GM23338 (cell line): ENCODE data around the gene C1orf74. TPM values are rescaled to one million over a fixed set of nuclear protein-coding genes. Genes with fewer than 3 reads are reported as not detected.

Experiments used
- ATAC-seq: fragments of 200-7000 bp; cut with Tn5 transposase; 3 replicates; pipeline ENCODE4 v1.9.1; 2020
- DNase-seq: peaks from one replicate; pipeline ENCODE4 v3.0.0-alpha.2; 2015; ENCODE audit warnings: low spot score
- H2AFZ ChIP-seq: fragments of 200-600 bp; sonication (generic); 2 replicates; pipeline ENCODE4 v1.8.0; 2016; ENCODE audit warnings: antibody characterized with exemption, mild to moderate bottlenecking, moderate library complexity
- H3F3A ChIP-seq: fragments of 200-600 bp; sonication (generic); replicated peaks from 2 replicates; pipeline ENCODE4 v1.8.0; 2017; ENCODE audit warnings: antibody characterized with exemption, mixed run types, low read depth
- H3K27ac ChIP-seq: fragments of 200-600 bp; sonication (generic); 2 replicates; pipeline ENCODE4 v1.6.1; 2016; ENCODE audit warnings: low read depth
- H3K27me3 ChIP-seq: fragments of 200-600 bp; sonication (generic); 2 replicates; pipeline ENCODE4 v1.8.0; 2016; ENCODE audit warnings: mild to moderate bottlenecking, mixed run types, moderate library complexity; ENCODE audit not compliant: insufficient read depth
- H3K36me3 ChIP-seq: fragments of 200-600 bp; sonication (generic); 2 replicates; pipeline ENCODE4 v1.8.0; 2016; ENCODE audit warnings: mild to moderate bottlenecking; ENCODE audit not compliant: insufficient read depth
- H3K4me1 ChIP-seq: fragments of 200-600 bp; sonication (generic); 2 replicates; pipeline ENCODE4 v1.8.0; 2016; ENCODE audit warnings: mild to moderate bottlenecking, moderate library complexity; ENCODE audit not compliant: insufficient read depth
- H3K4me2 ChIP-seq: fragments of 200-600 bp; sonication (generic); 2 replicates; pipeline ENCODE4 v1.7.1; 2017; ENCODE audit warnings: mixed run types
- H3K4me3 ChIP-seq: fragments of 200-600 bp; sonication (generic); 2 replicates; pipeline ENCODE4 v1.6.1; 2016; ENCODE audit warnings: mixed run types
- H3K79me2 ChIP-seq: fragments of 200-600 bp; sonication (generic); replicated peaks from 2 replicates; pipeline ENCODE4 v1.8.0; 2017; ENCODE audit warnings: mild to moderate bottlenecking; ENCODE audit not compliant: insufficient read depth
- H3K9me2 ChIP-seq: fragments of 200-600 bp; sonication (generic); 2 replicates; pipeline ENCODE4 v1.8.0; 2017; ENCODE audit not compliant: insufficient read depth
- H4K20me1 ChIP-seq: fragments of 200-600 bp; sonication (generic); replicated peaks from 2 replicates; pipeline ENCODE4 v1.8.0; 2017; ENCODE audit warnings: mild to moderate bottlenecking; ENCODE audit not compliant: insufficient read depth
- H3K27ac Mint-ChIP-seq: 2 replicates; pipeline ENCODE4 v1.8.0; 2020; ENCODE audit warnings: inconsistent platforms, mild to moderate bottlenecking, moderate library complexity, mixed read lengths
- H3K27me3 Mint-ChIP-seq: 3 replicates; pipeline ENCODE4 v1.8.0; 2022; ENCODE audit warnings: low read depth, mild to moderate bottlenecking, moderate library complexity, mixed read lengths, inconsistent platforms; ENCODE audit not compliant: insufficient read depth, poor library complexity
- H3K36me3 Mint-ChIP-seq: 3 replicates; pipeline ENCODE4 v1.8.0; 2021; ENCODE audit warnings: low read depth, mild to moderate bottlenecking, inconsistent platforms, moderate library complexity, mixed read lengths
- H3K4me1 Mint-ChIP-seq: 3 replicates; pipeline ENCODE4 v1.8.0; 2020; ENCODE audit warnings: mild to moderate bottlenecking, inconsistent platforms, mixed read lengths
- H3K4me3 Mint-ChIP-seq: 3 replicates; pipeline ENCODE4 v1.8.0; 2021; ENCODE audit warnings: moderate library complexity, mild to moderate bottlenecking, inconsistent platforms, mixed read lengths
- H3K9me3 Mint-ChIP-seq: 3 replicates; pipeline ENCODE4 v1.8.0; 2020; ENCODE audit warnings: moderate library complexity, mild to moderate bottlenecking, inconsistent platforms, mixed read lengths
- CREB1 ChIP-seq: fragments of 250-450 bp; sonication (Bioruptor Pico); IDR thresholded peaks from 2 replicates; pipeline ENCODE4 v1.5.0; 2020; ENCODE audit warnings: low read depth, mild to moderate bottlenecking, moderate library complexity
- EZH2phosphoT487 ChIP-seq: fragments of 200-600 bp; sonication (generic); IDR thresholded peaks from one replicate; pipeline ENCODE4 v1.8.1; 2018; ENCODE audit warnings: antibody characterized with exemption; ENCODE audit not compliant: unreplicated experiment
- JUNB ChIP-seq: IDR thresholded peaks from one replicate; pipeline ENCODE4 v1.6.1; 2016; ENCODE audit warnings: antibody characterized with exemption; ENCODE audit not compliant: unreplicated experiment
- POLR2AphosphoS5 ChIP-seq: IDR thresholded peaks from 2 replicates; pipeline ENCODE4 v1.6.1; 2016; ENCODE audit warnings: antibody characterized with exemption, low read depth
- STAT1 ChIP-seq: IDR thresholded peaks from one replicate; pipeline ENCODE4 v1.6.1; 2016; ENCODE audit warnings: antibody characterized with exemption; ENCODE audit not compliant: unreplicated experiment
- polyA plus RNA-seq: library from polyadenylated mRNA; unstranded; fragments of >200 nt; fragmentation: Nextera tagmentation; extraction: Ambion mirVana; gene quantifications from 2 replicates; pipeline ENCODE4 v1.2.1, GENCODE V29; 2016
- total RNA-seq: library from RNA; depleted of rRNA; stranded (reverse); fragments of >200 nt; shearing (Covaris generic); gene quantifications from 2 replicates; pipeline ENCODE4 v1.2.3, GENCODE V29; 2014
- TF ChIP-seq, protein P1 (sequence below): fragments of 250-450 bp; sonication (Bioruptor Pico); IDR thresholded peaks from 2 replicates; pipeline ENCODE4 v1.5.0; 2020; ENCODE audit warnings: mild to moderate bottlenecking, moderate library complexity
- TF ChIP-seq, protein P2 (sequence below): IDR thresholded peaks from 2 replicates; pipeline ENCODE4 v1.6.1; 2016; ENCODE audit warnings: antibody characterized with exemption

The C1orf74 gene
- total and polyA plus RNA-seq, 2 experiments from 2014 or later = 2.8 to 3.9 TPM

DNA sequence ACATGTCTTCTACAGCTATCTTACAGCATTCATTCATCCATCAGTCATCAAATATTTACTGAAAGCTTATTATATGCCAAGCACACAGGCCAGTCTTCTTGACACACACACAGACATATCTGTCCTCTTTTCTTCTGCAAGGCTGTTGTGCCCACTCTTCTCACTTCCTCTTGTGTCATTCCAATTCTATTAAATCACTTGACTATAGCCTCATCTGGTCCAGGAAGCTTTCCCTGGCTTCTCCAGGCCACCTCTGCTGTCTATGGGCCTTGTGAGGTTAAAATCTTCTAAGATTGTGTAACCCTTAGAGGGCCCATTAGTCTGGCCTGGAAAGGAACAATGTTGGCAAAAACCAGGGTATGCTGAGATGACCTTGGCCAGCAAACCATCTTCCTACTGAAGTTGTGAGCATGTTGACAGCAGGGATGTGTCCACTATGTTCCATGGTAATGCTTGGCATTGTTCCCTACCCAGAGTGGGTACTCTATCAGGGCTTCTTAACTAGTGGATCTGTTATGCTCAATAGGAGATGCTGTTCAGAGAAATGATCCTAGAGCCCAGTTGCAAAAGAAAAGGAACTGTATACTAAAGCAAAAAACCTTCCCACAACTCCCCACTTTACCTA, 23.2 kb downstream of the C1orf74 start:
- H3K27ac Mint-ChIP-seq = no peak overlapping the region
- H3K4me3 Mint-ChIP-seq = no peak overlapping the region
- Histone ChIP-seq H3K27me3 (no peaks in the 10 kb centered on the region), H2AFZ (no peak overlapping the region), H3F3A (no peaks in the 10 kb centered on the region), H3K4me2 (no peak overlapping the region), H3K4me1 (no peaks in the 10 kb centered on the region), H3K27ac (no peak overlapping the region), H3K36me3 (no peaks in the 10 kb centered on the region), H3K9me2 (0 out of 2 replicates have a peak, but pooled peaks cover 3% of the 10 kb centered on the region), H3K4me3 (no peak overlapping the region), H4K20me1 (no peaks in the 10 kb centered on the region), H3K79me2 (no peaks in the 10 kb centered on the region)
- no peaks in the 10 kb centered on the region for H3K36me3 Mint-ChIP-seq
- ATAC-seq = no peak
- TF ChIP-seq CREB1 (CRISPR knock-in tag) (no peak), STAT1 (no peak), JUNB (no peak), POLR2AphosphoS5 (no peak), EZH2phosphoT487 (no peak)
- TF ChIP-seq, protein P1, sequence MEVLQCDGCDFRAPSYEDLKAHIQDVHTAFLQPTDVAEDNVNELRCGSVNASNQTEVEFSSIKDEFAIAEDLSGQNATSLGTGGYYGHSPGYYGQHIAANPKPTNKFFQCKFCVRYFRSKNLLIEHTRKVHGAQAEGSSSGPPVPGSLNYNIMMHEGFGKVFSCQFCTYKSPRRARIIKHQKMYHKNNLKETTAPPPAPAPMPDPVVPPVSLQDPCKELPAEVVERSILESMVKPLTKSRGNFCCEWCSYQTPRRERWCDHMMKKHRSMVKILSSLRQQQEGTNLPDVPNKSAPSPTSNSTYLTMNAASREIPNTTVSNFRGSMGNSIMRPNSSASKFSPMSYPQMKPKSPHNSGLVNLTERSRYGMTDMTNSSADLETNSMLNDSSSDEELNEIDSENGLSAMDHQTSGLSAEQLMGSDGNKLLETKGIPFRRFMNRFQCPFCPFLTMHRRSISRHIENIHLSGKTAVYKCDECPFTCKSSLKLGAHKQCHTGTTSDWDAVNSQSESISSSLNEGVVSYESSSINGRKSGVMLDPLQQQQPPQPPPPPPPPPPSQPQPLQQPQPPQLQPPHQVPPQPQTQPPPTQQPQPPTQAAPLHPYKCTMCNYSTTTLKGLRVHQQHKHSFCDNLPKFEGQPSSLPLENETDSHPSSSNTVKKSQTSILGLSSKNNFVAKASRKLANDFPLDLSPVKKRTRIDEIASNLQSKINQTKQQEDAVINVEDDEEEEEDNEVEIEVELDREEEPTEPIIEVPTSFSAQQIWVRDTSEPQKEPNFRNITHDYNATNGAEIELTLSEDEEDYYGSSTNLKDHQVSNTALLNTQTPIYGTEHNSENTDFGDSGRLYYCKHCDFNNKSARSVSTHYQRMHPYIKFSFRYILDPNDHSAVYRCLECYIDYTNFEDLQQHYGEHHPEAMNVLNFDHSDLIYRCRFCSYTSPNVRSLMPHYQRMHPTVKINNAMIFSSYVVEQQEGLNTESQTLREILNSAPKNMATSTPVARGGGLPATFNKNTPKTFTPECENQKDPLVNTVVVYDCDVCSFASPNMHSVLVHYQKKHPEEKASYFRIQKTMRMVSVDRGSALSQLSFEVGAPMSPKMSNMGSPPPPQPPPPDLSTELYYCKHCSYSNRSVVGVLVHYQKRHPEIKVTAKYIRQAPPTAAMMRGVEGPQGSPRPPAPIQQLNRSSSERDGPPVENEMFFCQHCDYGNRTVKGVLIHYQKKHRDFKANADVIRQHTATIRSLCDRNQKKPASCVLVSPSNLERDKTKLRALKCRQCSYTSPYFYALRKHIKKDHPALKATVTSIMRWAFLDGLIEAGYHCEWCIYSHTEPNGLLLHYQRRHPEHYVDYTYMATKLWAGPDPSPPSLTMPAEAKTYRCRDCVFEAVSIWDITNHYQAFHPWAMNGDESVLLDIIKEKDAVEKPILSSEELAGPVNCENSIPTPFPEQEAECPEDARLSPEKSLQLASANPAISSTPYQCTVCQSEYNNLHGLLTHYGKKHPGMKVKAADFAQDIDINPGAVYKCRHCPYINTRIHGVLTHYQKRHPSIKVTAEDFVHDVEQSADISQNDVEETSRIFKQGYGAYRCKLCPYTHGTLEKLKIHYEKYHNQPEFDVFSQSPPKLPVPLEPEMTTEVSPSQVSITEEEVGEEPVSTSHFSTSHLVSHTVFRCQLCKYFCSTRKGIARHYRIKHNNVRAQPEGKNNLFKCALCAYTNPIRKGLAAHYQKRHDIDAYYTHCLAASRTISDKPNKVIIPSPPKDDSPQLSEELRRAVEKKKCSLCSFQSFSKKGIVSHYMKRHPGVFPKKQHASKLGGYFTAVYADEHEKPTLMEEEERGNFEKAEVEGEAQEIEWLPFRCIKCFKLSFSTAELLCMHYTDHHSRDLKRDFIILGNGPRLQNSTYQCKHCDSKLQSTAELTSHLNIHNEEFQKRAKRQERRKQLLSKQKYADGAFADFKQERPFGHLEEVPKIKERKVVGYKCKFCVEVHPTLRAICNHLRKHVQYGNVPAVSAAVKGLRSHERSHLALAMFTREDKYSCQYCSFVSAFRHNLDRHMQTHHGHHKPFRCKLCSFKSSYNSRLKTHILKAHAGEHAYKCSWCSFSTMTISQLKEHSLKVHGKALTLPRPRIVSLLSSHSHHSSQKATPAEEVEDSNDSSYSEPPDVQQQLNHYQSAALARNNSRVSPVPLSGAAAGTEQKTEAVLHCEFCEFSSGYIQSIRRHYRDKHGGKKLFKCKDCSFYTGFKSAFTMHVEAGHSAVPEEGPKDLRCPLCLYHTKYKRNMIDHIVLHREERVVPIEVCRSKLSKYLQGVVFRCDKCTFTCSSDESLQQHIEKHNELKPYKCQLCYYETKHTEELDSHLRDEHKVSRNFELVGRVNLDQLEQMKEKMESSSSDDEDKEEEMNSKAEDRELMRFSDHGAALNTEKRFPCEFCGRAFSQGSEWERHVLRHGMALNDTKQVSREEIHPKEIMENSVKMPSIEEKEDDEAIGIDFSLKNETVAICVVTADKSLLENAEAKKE (CRISPR knock-in tag) = no peak
- TF ChIP-seq, protein P2, sequence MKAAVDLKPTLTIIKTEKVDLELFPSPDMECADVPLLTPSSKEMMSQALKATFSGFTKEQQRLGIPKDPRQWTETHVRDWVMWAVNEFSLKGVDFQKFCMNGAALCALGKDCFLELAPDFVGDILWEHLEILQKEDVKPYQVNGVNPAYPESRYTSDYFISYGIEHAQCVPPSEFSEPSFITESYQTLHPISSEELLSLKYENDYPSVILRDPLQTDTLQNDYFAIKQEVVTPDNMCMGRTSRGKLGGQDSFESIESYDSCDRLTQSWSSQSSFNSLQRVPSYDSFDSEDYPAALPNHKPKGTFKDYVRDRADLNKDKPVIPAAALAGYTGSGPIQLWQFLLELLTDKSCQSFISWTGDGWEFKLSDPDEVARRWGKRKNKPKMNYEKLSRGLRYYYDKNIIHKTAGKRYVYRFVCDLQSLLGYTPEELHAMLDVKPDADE = no peak
- H3K4me1 Mint-ChIP-seq = no peaks in the 10 kb centered on the region
- no peak for DNase-seq
- peaks cover 6% of the 10 kb centered on the region for H3K27me3 Mint-ChIP-seq
- H3K9me3 Mint-ChIP-seq = no peaks in the 10 kb centered on the region
